ENCODE data around the gene GNA12. TPM values are rescaled to one million over a fixed set of nuclear protein-coding genes. Genes with fewer than 3 reads are reported as not detected.

GNA12 gene
- total RNA-seq, 1 experiment from 2014 or later, result 35.5 TPM

- H3K36me3 ChIP-seq (ENCODE audit: insufficient read depth, low read length, poor library complexity, severe bottlenecking), result no peaks in the 10 kb centered on the region
- intact Hi-C loops (cut with micrococcal nuclease; ENCODE audit: unreplicated experiment), result no loop called here
- H3K4me1 ChIP-seq (ENCODE audit: insufficient read depth, low read length, poor library complexity, severe bottlenecking), result peaks cover 35% of the 10 kb centered on the region
- H3K4me3 ChIP-seq (ENCODE audit: low read depth, low read length, poor library complexity, severe bottlenecking), result no peak overlapping the region
- ChIA-PET CTCF (no interaction called here), POLR2A (ENCODE audit: low non-redundant PET) (no interaction called here)
- no peaks in the 10 kb centered on the region for H3K27me3 ChIP-seq (replicated peaks; ENCODE audit: insufficient read depth, low read depth, low read length, poor library complexity)
- no peaks in the 10 kb centered on the region for H3K9me3 ChIP-seq (ENCODE audit: low read depth, low read length, poor library complexity, severe bottlenecking)
- TF ChIP-seq EZH2 (IDR thresholded peaks at IDR 0.05; ENCODE audit: borderline replicate concordance, low read depth, low read length, poor library complexity, severe bottlenecking), result no peak
- TF ChIP-seq CTCF (conservative IDR thresholded peaks at IDR 0.05; ENCODE audit: low read depth, low read length), result no peak
- no TSS peak for BruUV-seq (replicated peaks)
- H3K27ac ChIP-seq (ENCODE audit: low read depth, low read length, poor library complexity, severe bottlenecking), result peak overlapping the region; percentile 90
- no peak for DNase-seq (ENCODE audit: low spot score)
Observed at GRCh38 chr7:2758673-2759616, 85.2 kb downstream of the GNA12 start.

- no peak for TF ChIP-seq EZH2 (IDR thresholded peaks at IDR 0.05; ENCODE audit: borderline replicate concordance, low read depth, low read length, poor library complexity, severe bottlenecking)
- no peak for TF ChIP-seq CTCF (conservative IDR thresholded peaks at IDR 0.05; ENCODE audit: low read depth, low read length)
- CTCF ChIA-PET, result no interaction called here
- Histone ChIP-seq H3K27me3 (replicated peaks; ENCODE audit: insufficient read depth, low read depth, low read length, poor library complexity) (no peaks in the 10 kb centered on the region), H3K4me3 (ENCODE audit: low read depth, low read length, poor library complexity, severe bottlenecking) (no peak overlapping the region), H3K36me3 (ENCODE audit: insufficient read depth, low read length, poor library complexity, severe bottlenecking) (no peaks in the 10 kb centered on the region), H3K9me3 (ENCODE audit: low read depth, low read length, poor library complexity, severe bottlenecking) (no peaks in the 10 kb centered on the region), H3K4me1 (ENCODE audit: insufficient read depth, low read length, poor library complexity, severe bottlenecking) (peaks cover 35% of the 10 kb centered on the region), H3K27ac (ENCODE audit: low read depth, low read length, poor library complexity, severe bottlenecking) (peak overlapping the region; percentile 90)
- POLR2A ChIA-PET (ENCODE audit: low non-redundant PET), result no interaction called here
- intact Hi-C loops (cut with micrococcal nuclease; ENCODE audit: unreplicated experiment), result no loop called here
- no TSS peak for BruUV-seq (replicated peaks)
- peak; percentile 91 for DNase-seq (ENCODE audit: low spot score)
Observed at GRCh38 chr7:2757904-2758672, 86.0 kb downstream of the GNA12 start.

GRCh38 chr7:2757361-2757903 is 86.7 kb downstream of the GNA12 start:
- H3K27ac ChIP-seq (ENCODE audit: low read depth, low read length, poor library complexity, severe bottlenecking), result peak overlapping the region; percentile 90
- no peaks in the 10 kb centered on the region for H3K27me3 ChIP-seq (replicated peaks; ENCODE audit: insufficient read depth, low read depth, low read length, poor library complexity)
- ChIA-PET POLR2A (ENCODE audit: low non-redundant PET) (no interaction called here), CTCF (no interaction called here)
- DNase-seq (ENCODE audit: low spot score), result no peak
- TF ChIP-seq EZH2 (IDR thresholded peaks at IDR 0.05; ENCODE audit: borderline replicate concordance, low read depth, low read length, poor library complexity, severe bottlenecking) (no peak), CTCF (conservative IDR thresholded peaks at IDR 0.05; ENCODE audit: low read depth, low read length) (no peak)
- no peak overlapping the region for H3K4me3 ChIP-seq (ENCODE audit: low read depth, low read length, poor library complexity, severe bottlenecking)
- H3K4me1 ChIP-seq (ENCODE audit: insufficient read depth, low read length, poor library complexity, severe bottlenecking), result peaks cover 35% of the 10 kb centered on the region
- TSS peak; percentile 84 for BruUV-seq (replicated peaks)
- no peaks in the 10 kb centered on the region for H3K9me3 ChIP-seq (ENCODE audit: low read depth, low read length, poor library complexity, severe bottlenecking)
- intact Hi-C loops (cut with micrococcal nuclease; ENCODE audit: unreplicated experiment), result no loop called here
- no peaks in the 10 kb centered on the region for H3K36me3 ChIP-seq (ENCODE audit: insufficient read depth, low read length, poor library complexity, severe bottlenecking)

Measured in A673 (cell line).